Measurements from ENCODE around the gene SHISA8. TPM values are rescaled to one million over a fixed set of nuclear protein-coding genes. Genes with fewer than 3 reads are reported as not detected.

Gene SHISA8
- total RNA-seq, 1 donor from 2014 or later = not detected

DNA sequence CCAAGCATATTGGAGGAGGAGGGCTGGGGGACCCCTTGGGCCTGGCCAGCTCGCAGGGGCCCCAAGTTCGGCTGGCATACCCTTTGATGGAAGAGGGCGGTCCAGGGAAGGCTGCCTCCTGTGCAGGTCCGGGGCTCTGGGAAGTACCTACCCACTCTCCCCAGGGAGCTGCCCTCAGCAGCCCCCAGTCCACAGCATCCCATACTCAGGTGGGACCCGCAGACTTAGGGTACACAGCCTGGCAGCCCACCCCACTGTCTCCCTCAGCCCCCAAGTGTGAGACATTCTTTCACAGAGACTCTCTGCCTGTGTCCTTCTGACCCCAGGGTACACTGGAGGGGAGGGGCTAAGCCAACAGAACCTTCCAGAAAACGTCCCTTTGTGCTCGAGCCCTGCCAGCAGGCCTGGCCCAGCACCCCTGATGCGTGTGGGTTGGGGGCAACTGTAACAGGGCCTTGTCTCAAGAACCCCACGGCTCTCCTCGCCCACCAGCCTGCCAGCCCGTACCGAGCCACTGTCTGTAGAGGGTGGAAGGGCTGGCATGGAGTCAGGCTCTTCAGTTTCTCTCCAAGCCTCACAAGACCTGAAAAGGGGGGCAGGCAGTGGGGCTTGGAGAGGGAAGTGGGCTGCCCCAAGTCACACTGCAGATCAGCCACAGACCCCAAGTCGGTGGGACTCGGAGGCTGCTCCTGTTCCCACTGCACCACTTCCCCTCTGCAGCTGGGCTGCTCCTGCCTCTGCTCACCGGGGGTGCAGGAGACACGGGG lies 18.7 kb upstream of the SHISA8 start:
- DNase-seq = no peak

DNA sequence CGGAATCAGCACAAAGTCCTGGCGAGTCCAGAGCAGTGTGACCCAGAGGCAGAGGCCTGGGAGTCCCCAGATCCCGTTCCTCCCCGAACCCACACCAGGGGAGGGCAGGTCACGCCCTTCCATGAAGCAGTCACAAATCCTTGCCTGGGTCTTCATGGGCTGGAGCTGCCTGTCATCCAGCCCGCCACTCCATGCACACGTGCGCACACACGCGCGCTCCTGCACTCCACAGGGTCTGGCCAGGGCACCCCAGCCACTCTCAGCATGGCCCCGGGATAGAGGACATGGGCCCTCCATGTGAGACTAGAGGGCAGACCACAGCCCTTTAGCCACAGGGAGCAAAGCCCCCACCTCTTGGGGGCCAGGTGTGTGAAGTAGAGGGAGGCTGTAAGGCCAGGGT lies 17.5 kb upstream of the SHISA8 start:
- DNase-seq = no peak

DNA sequence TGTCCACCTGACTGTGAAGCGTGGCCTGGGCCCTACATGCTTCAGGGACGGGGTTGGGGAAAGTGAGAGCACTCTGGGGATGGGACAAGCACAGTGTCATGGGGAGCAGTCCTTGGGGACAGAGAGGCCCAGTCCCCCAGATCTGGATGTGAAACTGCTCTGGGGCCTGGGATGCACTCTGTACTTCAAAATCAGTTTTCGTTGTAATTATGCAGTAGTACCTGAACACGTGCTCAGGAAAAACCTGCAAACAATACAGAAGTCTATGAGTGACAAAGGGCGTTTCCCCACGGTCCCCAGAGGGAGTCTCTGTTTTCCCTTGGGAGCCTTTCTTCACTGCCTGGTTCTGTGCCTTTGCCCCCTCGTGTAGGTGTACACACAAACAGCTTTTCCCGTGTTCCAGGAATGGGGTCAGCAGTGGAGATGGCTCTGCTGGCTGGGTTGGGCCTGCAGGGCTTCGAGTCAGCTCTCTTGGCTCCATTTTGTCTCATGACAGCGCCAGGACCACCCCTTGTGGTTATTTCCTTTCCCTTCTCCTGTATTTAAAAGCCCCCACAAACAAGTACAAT lies 16.9 kb upstream of the SHISA8 start:
- no peak for DNase-seq

DNA sequence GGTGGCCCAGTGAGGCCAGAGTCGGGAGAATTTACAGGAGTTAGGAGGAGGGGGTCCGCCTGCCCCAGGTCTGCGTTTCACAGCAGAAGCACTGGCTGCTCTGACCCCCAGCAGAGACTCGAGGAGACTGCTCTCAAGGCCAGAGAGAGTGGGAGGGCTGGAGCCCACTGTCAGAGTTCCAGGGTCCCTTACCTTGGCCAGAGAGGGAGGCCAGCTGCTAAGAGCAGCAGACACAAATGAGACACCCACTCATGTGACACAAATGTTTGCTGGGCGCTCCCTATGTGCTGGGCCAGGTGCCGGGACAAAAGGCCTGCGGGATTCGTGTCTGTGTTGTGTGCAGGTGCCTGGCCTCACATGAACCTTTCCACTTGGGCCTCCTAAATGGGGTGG lies 14.5 kb upstream of the SHISA8 start:
- DNase-seq = no peak

DNA sequence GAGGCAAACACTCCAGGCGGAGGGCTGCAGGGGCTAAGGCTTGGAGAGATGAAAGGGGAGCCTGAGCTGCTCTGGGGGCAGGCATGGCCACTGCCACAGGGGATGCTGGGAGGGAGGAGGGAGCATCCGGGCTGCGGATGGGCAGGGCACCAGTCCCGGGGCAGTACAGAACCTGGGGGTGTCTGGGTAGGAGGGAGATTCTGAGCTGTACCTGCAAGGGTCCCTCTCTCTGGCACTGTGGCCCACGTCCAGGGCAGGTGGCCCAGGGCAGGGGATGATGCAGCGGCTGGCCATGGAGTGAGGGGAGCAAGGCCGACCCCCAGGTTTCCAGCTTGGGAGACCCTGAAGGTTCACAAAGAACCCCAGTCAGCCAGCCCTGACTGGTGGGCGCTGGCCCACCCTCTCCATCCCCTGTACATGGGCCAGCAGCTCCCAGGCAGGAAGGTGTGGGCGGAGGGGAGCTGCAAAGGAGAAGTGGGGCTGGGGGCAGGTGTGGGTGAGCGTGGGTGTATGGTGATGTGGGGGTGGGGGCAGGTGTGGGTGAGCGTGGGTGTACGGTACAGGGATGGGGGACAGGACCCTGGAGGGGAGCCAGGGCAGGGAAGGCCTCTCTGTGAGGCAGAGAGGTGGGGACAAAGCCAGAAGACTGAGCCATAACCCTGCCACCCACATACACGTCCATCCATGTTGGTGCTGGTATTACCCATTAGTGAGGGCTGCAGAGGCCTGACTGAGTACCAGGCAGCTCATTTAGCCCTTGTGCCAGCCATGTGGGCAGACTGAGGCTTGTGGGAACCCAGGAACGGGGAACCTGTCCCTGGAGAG lies 13.9 kb upstream of the SHISA8 start:
- DNase-seq = no peak

DNA sequence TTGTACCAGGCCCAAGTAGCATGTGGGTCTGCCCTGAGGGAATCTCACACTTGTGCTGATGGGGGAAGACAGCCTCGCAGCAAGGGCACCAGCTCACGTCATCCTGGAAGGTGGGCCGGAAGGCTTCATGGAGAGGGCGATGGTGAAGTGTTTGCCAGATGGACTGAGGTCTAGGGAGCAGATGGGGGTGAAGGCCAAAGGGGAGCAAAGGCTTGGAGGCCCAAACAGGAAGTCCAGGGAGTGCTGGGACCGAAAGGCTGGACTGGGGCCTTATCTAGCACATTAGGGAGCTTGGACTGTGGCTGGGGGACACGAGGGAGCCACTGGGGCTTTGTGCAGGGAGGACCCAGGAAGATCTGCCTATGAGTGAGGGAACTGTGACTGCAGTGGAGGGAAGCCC lies 12.9 kb upstream of the SHISA8 start:
- no peak for DNase-seq

DNA sequence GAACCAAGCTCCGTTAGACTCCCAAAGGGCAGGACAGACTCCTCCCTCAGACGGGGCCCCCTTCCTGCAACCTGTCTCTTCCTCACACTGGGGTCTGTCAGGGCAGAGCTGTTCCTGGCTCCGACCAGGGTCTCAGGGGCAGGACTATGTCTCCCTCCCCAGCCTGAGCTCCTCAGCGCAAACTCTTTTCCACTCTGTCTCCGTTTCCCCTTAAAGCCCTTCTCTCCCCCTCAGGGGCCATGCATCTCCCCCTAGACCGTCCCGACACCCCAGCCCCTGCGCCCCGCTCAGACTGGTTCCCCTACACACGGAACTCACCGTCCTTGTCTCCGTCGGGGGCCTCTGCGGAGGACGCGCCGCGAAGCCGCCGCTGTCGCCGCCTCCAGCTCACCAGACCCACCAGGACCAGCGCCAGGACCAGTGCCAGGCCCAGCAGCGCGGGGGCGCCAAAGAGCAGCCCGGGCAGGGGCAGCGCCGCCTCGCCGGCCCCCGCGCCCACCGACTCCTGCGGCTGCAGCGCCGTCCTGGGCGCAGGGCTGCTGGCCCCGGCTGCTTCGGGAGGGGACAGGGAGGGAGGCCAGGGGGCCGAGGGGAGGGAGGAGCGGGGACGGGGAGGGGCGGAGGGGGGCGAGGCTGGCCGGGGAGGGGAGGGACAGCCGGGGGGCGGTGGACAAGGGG lies 11.0 kb upstream of the SHISA8 start:
- peak; percentile 57 for DNase-seq

DNA sequence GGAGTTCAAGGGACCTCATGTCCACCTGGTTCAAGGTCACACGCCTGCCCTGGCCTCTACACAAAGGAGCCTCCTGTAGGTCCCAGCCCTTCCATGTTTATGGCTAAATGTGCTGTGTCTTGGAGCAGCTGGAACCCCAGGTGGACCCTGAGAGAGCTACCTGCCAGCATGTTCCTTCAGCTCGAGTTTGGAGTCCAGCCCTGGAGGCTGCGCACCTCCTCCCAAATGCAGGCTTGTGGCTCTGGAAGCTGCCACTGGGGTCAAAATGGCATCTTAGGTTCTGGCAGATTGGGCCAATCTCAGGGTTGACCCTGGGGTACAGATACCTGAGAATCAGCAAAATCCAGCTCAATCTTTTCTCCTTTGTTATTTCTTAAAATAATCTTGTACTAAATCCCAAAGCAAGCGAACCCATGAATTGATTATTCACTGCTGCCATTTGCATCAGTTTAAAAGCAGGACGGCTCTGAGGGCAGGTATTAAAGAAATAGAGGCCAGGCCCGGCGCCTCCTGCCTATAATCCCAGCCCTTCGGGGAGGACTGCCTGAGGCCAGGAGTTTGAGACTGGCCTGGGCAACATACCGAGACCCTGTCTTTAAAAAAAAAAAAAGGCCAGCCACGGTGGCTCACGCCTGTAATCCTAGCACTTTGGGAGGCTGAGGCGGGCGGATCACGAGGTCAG lies 8.9 kb upstream of the SHISA8 start:
- no peak for DNase-seq

DNA sequence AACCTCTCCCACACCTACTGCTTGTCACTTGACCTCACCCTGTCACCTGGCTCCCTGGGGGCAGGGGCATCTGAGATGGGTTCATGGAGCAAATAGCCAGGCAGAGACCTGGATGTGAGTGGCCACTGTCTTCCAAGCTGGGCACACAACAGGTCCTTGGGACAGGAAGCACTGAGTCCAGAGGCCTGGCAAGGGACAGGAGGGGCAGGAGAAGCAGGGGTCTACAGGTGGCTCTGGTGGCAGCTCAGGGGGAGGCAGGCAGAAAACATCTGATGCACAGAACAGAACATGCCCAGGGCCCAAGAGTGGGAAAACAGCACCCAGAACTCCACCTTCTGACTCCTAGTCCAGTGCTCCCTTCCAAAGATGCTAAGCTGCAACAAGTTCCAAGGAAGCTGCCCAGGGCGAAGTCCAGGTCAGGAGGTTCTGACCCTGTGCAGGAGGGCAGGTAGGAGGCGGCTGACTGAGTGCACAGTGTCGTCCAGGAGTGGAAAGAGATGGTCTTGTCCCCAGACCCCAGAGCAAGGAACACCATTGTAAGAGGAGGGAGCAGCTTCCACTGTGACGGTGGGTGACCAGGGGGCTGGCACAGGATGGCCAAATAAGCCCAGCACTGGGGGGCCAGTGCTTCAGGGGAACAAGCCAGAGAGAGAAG lies 8.2 kb upstream of the SHISA8 start:
- no peak for DNase-seq

DNA sequence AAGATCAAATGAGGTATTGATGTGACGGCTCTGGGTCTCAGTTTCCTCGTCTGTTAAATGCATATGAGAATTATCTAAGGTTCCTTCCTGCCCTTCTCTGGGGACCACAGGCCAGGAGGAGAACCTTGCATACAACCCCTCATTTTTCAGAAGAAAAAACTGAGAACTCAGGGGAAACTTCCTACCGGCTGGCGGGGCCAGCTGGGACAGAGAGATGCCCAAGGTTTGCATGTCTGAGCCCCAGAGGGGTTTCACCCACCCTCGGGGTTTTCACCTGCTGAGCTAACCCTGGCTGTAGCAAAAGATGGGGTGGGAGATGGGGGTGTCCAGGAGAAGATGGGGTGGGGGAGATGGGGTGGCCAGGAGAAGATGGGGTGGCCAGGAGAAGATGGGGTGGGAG lies 7.5 kb upstream of the SHISA8 start:
- DNase-seq = no peak

DNA sequence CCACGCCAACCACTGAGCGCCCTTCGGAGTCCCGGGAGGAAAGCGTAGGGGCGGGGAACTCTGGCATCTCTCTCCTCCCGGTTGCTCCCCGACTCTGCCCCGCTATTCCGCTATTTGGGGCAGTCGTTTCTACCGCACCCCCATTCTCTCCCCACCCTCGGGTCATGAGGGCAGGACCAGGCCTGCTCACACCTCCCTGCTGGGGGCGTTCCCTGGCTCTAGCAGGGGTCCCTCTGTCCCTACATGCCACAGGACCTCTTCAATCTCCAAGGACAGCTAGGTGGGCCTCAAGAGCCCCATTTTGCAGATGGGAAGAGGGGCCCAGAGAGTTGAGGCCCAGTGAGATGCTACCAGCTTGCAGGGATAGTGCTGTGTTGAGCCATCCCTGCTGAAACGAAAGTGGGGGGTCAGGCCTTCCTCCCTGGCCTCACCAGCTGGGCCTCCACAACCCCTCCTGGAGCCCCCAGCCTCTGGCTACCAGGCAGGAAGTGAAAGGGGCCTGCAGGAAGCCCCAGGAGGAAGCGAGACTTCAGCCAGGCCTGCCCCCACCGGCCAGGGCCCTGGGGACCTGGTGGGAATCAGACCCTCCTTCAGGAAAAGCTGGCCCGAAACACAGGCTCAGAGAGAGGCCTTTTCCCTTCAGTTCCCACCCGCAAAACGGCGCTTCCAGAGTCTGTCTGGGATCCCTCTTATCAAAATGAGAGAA lies 5.5 kb upstream of the SHISA8 start:
- no peak for DNase-seq

DNA sequence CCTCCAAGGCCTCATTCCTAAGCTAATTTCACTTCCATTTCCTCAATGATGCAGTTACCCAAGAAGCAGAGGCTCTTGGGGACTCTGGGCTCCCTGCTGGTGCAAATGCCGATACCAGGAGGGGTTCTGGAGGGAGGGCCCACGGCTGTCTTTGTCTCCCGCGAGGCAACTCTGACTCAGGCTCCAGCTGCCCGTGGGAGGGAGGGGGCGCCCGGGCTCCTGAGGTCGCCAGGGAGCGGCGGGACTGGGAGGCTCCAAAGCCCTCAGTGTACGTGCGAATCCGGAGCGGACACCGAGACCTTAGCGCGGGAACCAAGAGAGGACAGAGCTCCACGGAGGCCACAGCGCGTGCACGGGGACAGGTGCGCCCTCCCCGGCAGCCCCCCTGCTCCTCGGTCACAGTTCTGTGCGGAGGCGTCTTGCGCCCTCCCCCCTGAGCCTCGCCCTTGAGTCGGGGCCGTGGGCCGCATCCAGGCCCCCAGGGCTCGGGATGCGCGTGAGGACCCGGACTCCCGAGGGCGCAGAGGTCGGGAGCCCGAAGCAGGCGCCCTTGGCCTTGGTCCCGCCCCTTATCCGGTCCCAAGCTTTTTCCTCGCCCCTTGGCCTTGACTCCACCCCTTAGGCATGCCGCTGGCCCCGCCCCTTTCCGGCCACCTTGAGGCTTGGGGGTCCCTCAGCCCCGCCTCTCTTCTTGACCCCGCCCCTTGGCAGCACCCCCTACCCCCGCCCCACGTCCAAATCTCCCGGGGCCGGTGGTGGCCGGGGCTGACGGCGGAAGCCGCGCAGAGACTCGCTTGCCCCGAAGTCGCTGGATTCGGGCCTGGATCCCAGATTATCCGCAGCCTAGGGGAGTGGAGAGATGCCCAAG lies 4.7 kb upstream of the SHISA8 start:
- peak; percentile 59 for DNase-seq

DNA sequence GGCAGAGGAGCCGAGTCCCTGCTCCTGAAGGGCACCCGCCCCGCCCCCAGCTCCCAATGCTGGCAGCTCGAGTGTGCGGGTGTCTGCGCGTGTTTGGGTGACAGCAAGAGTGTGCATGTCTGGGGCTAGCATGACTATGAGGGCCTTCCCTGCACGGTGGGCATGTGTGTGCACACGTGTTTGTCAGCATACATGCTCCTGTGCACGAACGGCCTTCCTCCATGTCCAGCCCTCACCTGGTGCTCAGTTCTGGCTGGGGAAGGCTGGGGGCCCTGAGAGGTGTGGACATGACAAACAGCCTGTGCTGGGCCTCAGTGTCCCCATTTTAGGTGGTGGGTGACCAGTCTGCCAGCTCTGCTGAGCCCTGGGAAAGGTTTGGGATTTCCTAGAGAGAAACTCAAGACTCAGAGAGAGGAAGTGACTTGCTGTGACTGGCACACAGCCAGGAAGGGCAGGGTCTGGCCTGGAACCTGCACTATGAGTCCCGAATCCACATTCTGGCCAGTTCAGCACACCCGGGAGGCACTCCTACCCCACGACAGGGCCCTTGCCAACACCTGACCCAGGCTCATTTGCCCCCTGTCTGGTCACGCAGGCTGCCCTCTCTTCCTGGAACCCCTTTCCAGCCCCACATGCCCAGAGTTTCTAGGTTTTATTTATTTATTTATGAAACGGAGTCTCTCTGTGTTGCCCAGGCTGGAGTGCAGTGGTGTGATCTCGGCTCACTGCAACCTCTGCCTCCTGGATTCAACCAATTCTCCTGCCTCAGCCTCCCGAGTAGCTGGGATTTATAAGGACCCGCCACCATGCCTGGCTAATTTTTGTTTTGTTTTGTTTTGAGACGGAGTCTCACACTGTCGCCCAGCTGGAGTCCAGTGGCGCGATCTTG lies 3.3 kb upstream of the SHISA8 start:
- DNase-seq = peak; percentile 64

DNA sequence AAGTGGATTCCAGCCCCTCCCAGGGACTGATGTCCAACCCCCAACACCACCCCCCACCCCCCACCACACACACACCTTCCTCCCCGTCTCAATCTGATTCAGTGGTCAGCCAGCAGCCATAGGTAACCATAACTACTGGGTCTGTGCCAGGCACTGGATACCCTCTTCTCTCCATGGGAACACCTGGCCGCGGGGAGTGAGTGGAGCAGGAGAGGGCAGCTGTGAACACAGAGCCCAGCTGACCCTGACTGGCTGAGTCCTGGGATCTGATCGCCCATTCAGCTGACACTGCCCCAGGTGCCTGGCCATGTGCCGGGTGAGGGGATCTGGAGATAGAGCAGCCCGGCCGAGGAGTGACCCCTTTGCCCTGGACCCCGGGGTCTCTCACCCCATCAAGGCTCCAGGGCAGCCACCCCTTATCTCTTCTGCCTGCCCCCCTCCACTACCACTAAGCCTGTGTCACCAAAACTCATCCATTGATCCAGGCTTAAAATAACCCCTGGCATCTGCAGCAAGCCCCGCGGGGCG lies 2.6 kb upstream of the SHISA8 start:
- no peak for DNase-seq

DNA sequence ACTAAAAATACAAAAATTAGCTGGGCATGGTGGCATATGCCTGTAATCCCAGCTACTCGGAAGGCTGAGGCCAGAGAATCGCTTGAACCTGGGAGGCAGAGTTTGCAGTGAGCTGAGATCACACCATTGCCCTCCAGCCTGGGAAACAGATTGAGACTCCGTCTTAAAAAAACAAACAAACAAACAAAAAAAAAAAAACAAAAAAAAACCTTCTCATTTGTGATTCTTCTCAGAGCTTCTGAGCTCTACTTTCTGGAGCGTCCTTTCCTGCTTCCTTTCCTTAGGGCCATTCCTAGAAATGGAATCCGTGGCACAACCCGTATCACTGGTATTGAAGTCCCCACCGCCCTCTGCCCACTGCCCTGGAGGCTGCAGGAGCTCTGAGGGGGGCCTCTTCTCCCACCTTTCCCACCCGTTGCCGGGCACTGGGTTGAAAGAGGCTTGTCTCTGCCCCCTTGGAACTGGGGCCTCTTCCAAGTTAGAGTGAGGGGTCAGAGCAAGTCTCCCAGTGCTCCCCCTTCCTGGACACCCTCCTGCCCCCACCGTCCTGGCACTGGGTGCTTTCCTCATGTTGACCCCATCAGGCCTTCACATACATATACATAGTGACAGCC lies 2.0 kb upstream of the SHISA8 start:
- no peak for DNase-seq

DNA sequence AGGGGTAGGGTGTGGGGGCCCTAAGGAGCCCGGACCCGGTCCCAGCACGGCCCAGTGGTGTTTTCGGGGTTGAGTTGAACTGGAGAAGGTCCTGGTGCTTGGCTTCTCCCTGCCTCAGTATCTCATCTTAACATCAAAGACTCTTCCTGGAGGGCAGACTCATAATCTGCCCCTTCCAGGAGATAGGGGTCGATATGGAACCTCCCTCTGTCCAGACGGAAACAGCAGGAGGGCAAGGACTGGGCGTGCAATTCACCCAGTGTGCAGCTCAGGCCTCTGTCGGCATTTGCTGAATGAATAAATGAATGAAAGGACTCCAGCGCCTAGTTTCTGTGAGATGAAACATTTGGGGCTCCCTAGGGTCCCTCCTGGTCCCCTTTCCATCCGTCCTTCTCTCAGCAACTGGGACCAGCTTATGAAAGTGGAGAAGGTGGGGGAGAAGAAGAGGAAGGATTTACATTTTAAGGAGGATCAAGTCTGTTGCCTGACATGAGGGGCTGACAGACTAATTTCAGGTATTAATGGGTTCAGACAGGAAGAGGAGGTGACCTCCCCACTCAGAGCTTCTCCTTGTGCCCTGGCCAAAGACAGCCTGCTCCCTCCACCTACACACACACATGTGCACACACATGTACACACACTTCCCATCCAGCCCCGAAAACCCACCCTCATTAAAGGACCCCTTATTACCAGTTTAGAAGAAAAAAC lies 1.1 kb upstream of the SHISA8 start:
- no peak for DNase-seq

DNA sequence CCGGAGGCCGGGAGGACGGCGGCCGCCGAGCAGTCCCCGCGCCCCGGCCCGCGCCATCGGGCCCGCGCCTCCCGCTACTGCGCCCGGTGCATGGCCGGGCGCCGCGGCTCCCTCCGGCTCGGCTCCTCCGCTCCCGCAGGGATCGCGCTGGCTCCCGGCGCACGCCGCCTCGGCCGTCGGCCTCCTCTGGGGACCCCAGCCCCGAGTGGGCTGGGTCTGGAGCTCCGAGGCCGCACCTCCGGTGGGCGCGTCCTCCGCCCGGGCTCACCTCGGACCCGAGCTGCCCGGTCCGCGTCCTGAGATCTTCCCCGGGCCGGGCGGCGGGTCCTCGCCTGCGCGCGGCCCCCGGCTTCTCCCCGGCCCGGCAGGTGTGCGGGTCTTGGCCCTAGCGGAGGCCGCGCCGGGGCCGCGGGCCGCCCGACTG lies 251 bp downstream of the SHISA8 start:
- no peak for DNase-seq
